Adrenal gland (tissue), 12 donors: ENCODE measurements around the gene TMEM88. TPM values are rescaled to one million over a fixed set of nuclear protein-coding genes. Genes with fewer than 3 reads are reported as not detected.
A peak's percentile ranks its signal among the peaks of the same experiment; 100 is the strongest.

Experiments
- DNase-seq, 7 donors: peaks; one replicate each; pipeline ENCODE4 v3.0.0-alpha.2; 2019 to 2020
- H3K27ac ChIP-seq, 5 donors: fragments of 200-600 bp; sonication (generic) in 4 of 5; 1 replicate in 3 of 5; 2 replicates in 2 of 5; pipeline versions ENCODE4 v1.5.1 to v1.8.0; 2016 to 2020; ENCODE audit warnings: mild to moderate bottlenecking in 1 of 5
- H3K27me3 ChIP-seq: fragments of 200-600 bp; 2 replicates; pipeline ENCODE4 v1.8.0; 2021
- H3K36me3 ChIP-seq, 2 donors: fragments of 200-600 bp; replicated peaks in 1 of 2; 1 replicate in 1 of 2; 2 replicates in 1 of 2; pipeline versions ENCODE4 v1.5.1 to v1.8.0; 2018 to 2022
- H3K4me1 ChIP-seq, 2 donors: fragments of 200-600 bp; replicated peaks in 1 of 2; 1 replicate in 1 of 2; 2 replicates in 1 of 2; pipeline versions ENCODE4 v1.5.1 to v1.8.0; 2018 to 2021
- H3K4me3 ChIP-seq, 4 donors: fragments of 200-600 bp; sonication (generic) in 3 of 4; one replicate each; pipeline ENCODE4 v1.5.1; 2016 to 2018
- H3K9me3 ChIP-seq, 3 donors: fragments of 200-600 bp; sonication (generic) in 1 of 3; replicated peaks in 1 of 3; 1 replicate in 2 of 3; 2 replicates in 1 of 3; pipeline versions ENCODE4 v1.5.1 to v1.8.0; 2016 to 2021
- CTCF ChIP-seq, 6 experiments: fragments of 450-650 bp in 4 of 6; fragments of 200-600 bp in 2 of 6; sonication (generic) in 1 of 6; IDR thresholded peaks; 1 replicate in 5 of 6; 2 replicates in 1 of 6; pipeline versions ENCODE4 v1.5.1 to v1.8.0; 2016 to 2021; ENCODE audit warnings: antibody characterized with exemption in 6 of 6, mild to moderate bottlenecking in 2 of 6, moderate library complexity in 1 of 6
- POLR2A ChIP-seq, 2 donors: fragments of 450-650 bp; IDR thresholded peaks; one replicate each; pipeline ENCODE4 v1.6.1; 2017; ENCODE audit warnings: antibody characterized with exemption in 2 of 2, mild to moderate bottlenecking in 2 of 2, moderate library complexity in 1 of 2
- WGBS, 4 donors: extraction: QIAGEN DNeasy Blood & Tissue Kit in 2 of 4; methylation state at CpG; one replicate each; pipeline versions ENCODE4 v1.1.5 to v1.1.7; 2013 to 2017; 5-methylcytosine and 5-hydroxymethylcytosine counted together
- intact Hi-C, 2 donors: fragments of 100-400 bp; cut with DNase I; formaldehyde crosslinking; loops; one replicate each; pipeline versions ENCODE4 v1.14.1 to v1.15.0; 2022 to 2023
- polyA plus RNA-seq, 3 donors: library from polyadenylated mRNA; stranded (reverse); fragments of 200-250 nt in 2 of 3; fragments of 350-450 nt in 1 of 3; fragmentation: Illumina TruSeq in 1 of 3; extraction: RNeasy Lipid Tissue Mini Kit (QIAGEN cat#74804) in 1 of 3; gene quantifications; one replicate each; pipeline ENCODE4 v1.2.3, GENCODE V29; 2013 to 2014
- total RNA-seq, 9 donors: library from RNA; depleted of rRNA in 4 of 9; stranded (reverse); fragments of >200 nt in 4 of 9; fragments of 120-200 nt in 1 of 9; fragmentation: NEBNext Ultra II Directional in 1 of 9; extraction: Animal tissue kit (Norgen Biotek cat#: 25700) in 1 of 9; gene quantifications; one replicate each; pipeline versions ENCODE4 v1.1.0 to v1.2.4, GENCODE V29; 2013 to 2023
- donor health status: healthy with polysubstance abuse.
- donor health status: Bipolar disorder and iron deficiency.
- donor health status: DM: yes; HTN: yes; CAD: no.
- donor health status: DM: no; HTN: no; CAD: no.
- donor health status: DM: no; HTN: no; CAD: no.
- donor health status: DM: yes; HTN: yes; CAD: no.

Gene TMEM88
- total and polyA plus RNA-seq, 12 donors, result 7.9 to 107 (median 25.1) TPM

- peak in 5 of 7 donors; percentile 18 to 57 (median 39) for DNase-seq
- H3K4me1 ChIP-seq, result peaks cover 12 to 31% of the 10 kb centered on the region in 2 donors
- no peak overlapping the region for H3K27ac ChIP-seq
- H3K36me3 ChIP-seq, result peaks cover 0 to 59% of the 10 kb centered on the region in 2 donors
- intact Hi-C loops, result no loop called here
- WGBS, 4 donors, result 80 to 90% (median 86%) methylated on average over 16 to 34 of the region's 34 CpGs
- no peak overlapping the region for H3K4me3 ChIP-seq
- no peaks in the 10 kb centered on the region for H3K9me3 ChIP-seq
- H3K27me3 ChIP-seq, result no peaks in the 10 kb centered on the region
- TF ChIP-seq CTCF (IDR thresholded peaks at IDR 0.05), result no peak
- no peak for TF ChIP-seq POLR2A (IDR thresholded peaks at IDR 0.05)
Observed at GRCh38 chr17:7846765-7847661, 7.9 kb upstream of the TMEM88 start.

GRCh38 chr17:7848131-7848579, 6.7 kb upstream of the TMEM88 start:
- 80 to 89% (median 85%) methylated on average over 9 to 20 of the region's 20 CpGs for WGBS, 4 donors
- H3K36me3 ChIP-seq, result peaks cover 0 to 71% of the 10 kb centered on the region in 2 donors
- peak in 1 of 7 donors; percentile 51 for DNase-seq
- H3K27ac ChIP-seq, result no peak overlapping the region
- no peak overlapping the region for H3K4me3 ChIP-seq
- intact Hi-C loops, result no loop called here
- TF ChIP-seq POLR2A (IDR thresholded peaks at IDR 0.05) (no peak), CTCF (IDR thresholded peaks at IDR 0.05) (no peak)
- H3K27me3 ChIP-seq, result no peaks in the 10 kb centered on the region
- H3K9me3 ChIP-seq, result no peaks in the 10 kb centered on the region
- peaks cover 12 to 33% of the 10 kb centered on the region in 2 donors for H3K4me1 ChIP-seq

GRCh38 chr17:7848739-7849129, 6.1 kb upstream of the TMEM88 start:
- Histone ChIP-seq H3K4me1 (peaks cover 12 to 31% of the 10 kb centered on the region in 2 donors), H3K4me3 (no peak overlapping the region), H3K9me3 (no peaks in the 10 kb centered on the region), H3K27me3 (no peaks in the 10 kb centered on the region), H3K27ac (no peak overlapping the region), H3K36me3 (peaks cover 0 to 76% of the 10 kb centered on the region in 2 donors)
- no peak for TF ChIP-seq POLR2A (IDR thresholded peaks at IDR 0.05)
- no peak for TF ChIP-seq CTCF (IDR thresholded peaks at IDR 0.05)
- no peak for DNase-seq
- intact Hi-C loops, result no loop called here
- WGBS, 4 donors, result 85 to 93% (median 89%) methylated on average over 11 to 21 of the region's 21 CpGs

GRCh38 chr17:7849130-7849750, 5.6 kb upstream of the TMEM88 start:
- H3K4me3 ChIP-seq, result no peak overlapping the region
- intact Hi-C loops, result no loop called here
- peaks cover 0 to 77% of the 10 kb centered on the region in 2 donors for H3K36me3 ChIP-seq
- no peak overlapping the region for H3K27ac ChIP-seq
- no peak for TF ChIP-seq POLR2A (IDR thresholded peaks at IDR 0.05)
- TF ChIP-seq CTCF (IDR thresholded peaks at IDR 0.05), result no peak
- H3K27me3 ChIP-seq, result no peaks in the 10 kb centered on the region
- 54 to 67% (median 65%) methylated on average over 25 to 35 of the region's 35 CpGs for WGBS, 4 donors
- DNase-seq, result peak in 4 of 7 donors; percentile 17 to 35 (median 25)
- H3K9me3 ChIP-seq, result no peaks in the 10 kb centered on the region
- peaks cover 12 to 31% of the 10 kb centered on the region in 2 donors for H3K4me1 ChIP-seq
